ENCODE data around the gene UBE2O. TPM values are rescaled to one million over a fixed set of nuclear protein-coding genes. Genes with fewer than 3 reads are reported as not detected.

The UBE2O gene
- total RNA-seq, 1 donor from 2014 or later: 94.3 TPM

DNA sequence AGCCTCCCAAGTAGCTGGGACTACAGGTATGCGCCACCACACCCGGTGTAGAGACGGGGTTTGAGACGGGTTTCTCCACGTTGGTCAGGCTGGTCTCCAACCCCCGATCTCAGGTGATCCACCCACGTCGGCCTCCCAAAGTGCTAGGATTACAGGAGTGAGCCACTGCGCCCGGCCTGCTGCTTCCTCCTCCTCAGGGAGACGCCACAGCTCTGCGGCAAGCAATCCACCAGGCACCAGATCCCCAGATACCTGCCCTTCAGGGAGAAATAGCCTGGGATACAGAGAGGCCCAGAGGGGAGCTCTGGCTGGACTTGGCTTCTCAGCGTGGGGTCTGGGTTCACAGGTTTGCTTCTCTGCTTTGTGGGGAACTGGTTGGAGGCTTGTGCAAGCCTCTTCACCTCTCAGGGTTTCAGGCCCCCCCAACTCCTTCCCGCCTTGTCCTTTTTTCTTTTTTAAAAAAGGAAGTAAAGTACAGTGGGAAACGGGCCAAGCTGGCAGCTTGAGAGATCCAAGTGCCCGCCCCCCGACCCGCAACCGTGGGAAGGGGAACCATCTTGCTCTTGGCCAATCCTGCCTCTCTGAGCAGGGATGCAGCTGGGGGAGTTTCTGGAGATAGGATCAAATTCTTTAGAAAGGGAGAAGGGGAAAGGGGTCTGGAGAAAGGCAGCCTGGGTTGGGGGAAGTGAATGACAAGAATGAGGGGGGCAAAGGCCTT lies 71.2 kb downstream of the UBE2O start:
- H3K36me3 Mint-ChIP-seq (ENCODE audit: unreplicated experiment): no peaks in the 10 kb centered on the region
- H3K27ac Mint-ChIP-seq (ENCODE audit: unreplicated experiment): no peak overlapping the region
- TF ChIP-seq, protein P1, sequence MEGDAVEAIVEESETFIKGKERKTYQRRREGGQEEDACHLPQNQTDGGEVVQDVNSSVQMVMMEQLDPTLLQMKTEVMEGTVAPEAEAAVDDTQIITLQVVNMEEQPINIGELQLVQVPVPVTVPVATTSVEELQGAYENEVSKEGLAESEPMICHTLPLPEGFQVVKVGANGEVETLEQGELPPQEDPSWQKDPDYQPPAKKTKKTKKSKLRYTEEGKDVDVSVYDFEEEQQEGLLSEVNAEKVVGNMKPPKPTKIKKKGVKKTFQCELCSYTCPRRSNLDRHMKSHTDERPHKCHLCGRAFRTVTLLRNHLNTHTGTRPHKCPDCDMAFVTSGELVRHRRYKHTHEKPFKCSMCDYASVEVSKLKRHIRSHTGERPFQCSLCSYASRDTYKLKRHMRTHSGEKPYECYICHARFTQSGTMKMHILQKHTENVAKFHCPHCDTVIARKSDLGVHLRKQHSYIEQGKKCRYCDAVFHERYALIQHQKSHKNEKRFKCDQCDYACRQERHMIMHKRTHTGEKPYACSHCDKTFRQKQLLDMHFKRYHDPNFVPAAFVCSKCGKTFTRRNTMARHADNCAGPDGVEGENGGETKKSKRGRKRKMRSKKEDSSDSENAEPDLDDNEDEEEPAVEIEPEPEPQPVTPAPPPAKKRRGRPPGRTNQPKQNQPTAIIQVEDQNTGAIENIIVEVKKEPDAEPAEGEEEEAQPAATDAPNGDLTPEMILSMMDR (IDR thresholded peaks at IDR 0.05; ENCODE audit: partially characterized antibody, unreplicated experiment): no peak
- H3K27me3 Mint-ChIP-seq (ENCODE audit: unreplicated experiment): peaks cover 18% of the 10 kb centered on the region
- H3K4me1 Mint-ChIP-seq (ENCODE audit: low read depth, unreplicated experiment): peaks cover 9% of the 10 kb centered on the region
- peaks cover 5% of the 10 kb centered on the region for H3K9me3 Mint-ChIP-seq (ENCODE audit: unreplicated experiment)
- peak overlapping the region; percentile 30 for H3K4me3 Mint-ChIP-seq (ENCODE audit: unreplicated experiment)
- no peak for DNase-seq

DNA sequence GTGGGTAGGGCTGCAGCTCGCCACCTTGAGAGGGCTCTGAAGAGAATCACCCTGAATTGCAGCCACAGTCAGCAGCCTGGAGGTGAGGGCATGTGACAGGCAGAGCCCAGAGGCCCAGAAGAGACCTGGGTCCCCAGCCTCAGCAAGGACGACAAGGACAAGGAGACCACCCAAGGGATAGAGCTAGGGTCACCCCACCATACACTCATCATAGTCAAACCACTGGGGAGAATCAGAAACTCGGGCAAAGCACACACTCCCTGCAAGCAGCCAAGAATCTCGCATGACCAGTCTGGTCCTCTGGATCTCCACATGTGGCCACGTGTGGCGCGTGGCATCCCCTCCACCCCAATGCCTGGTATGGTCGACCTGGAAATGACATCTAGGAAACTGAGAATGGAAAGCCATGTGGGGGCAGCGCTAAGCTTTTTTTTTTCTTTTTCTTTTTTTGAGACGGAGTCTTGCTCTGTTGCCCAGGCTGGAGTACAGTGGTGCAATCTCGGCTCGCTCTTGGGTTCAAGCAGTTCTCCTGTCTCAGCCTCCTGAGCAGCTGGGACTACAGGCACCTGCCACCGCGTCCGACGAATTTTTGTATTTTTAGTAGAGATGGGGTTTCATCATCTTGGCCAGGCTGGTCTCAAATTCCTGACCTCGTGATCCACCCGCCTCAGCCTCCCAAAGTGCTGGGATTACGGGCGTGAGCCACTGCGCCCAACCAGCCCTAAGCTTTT lies 73.1 kb downstream of the UBE2O start:
- no peaks in the 10 kb centered on the region for H3K36me3 Mint-ChIP-seq (ENCODE audit: unreplicated experiment)
- peaks cover 7% of the 10 kb centered on the region for H3K4me1 Mint-ChIP-seq (ENCODE audit: low read depth, unreplicated experiment)
- H3K27me3 Mint-ChIP-seq (ENCODE audit: unreplicated experiment): peaks cover 12% of the 10 kb centered on the region
- H3K27ac Mint-ChIP-seq (ENCODE audit: unreplicated experiment): no peak overlapping the region
- no peak overlapping the region for H3K4me3 Mint-ChIP-seq (ENCODE audit: unreplicated experiment)
- no peak for DNase-seq
- H3K9me3 Mint-ChIP-seq (ENCODE audit: unreplicated experiment): no peaks in the 10 kb centered on the region
- TF ChIP-seq, protein P1 (IDR thresholded peaks at IDR 0.05; ENCODE audit: partially characterized antibody, unreplicated experiment): no peak

GRCh38 chr17:76379275-76379641 lies 73.7 kb downstream of the UBE2O start:
- no peak overlapping the region for H3K27ac Mint-ChIP-seq (ENCODE audit: unreplicated experiment)
- no peaks in the 10 kb centered on the region for H3K9me3 Mint-ChIP-seq (ENCODE audit: unreplicated experiment)
- TF ChIP-seq, protein P1 (IDR thresholded peaks at IDR 0.05; ENCODE audit: partially characterized antibody, unreplicated experiment): no peak
- H3K36me3 Mint-ChIP-seq (ENCODE audit: unreplicated experiment): no peaks in the 10 kb centered on the region
- DNase-seq: no peak
- H3K4me3 Mint-ChIP-seq (ENCODE audit: unreplicated experiment): no peak overlapping the region
- peaks cover 12% of the 10 kb centered on the region for H3K27me3 Mint-ChIP-seq (ENCODE audit: unreplicated experiment)
- peaks cover 9% of the 10 kb centered on the region for H3K4me1 Mint-ChIP-seq (ENCODE audit: low read depth, unreplicated experiment)

DNA sequence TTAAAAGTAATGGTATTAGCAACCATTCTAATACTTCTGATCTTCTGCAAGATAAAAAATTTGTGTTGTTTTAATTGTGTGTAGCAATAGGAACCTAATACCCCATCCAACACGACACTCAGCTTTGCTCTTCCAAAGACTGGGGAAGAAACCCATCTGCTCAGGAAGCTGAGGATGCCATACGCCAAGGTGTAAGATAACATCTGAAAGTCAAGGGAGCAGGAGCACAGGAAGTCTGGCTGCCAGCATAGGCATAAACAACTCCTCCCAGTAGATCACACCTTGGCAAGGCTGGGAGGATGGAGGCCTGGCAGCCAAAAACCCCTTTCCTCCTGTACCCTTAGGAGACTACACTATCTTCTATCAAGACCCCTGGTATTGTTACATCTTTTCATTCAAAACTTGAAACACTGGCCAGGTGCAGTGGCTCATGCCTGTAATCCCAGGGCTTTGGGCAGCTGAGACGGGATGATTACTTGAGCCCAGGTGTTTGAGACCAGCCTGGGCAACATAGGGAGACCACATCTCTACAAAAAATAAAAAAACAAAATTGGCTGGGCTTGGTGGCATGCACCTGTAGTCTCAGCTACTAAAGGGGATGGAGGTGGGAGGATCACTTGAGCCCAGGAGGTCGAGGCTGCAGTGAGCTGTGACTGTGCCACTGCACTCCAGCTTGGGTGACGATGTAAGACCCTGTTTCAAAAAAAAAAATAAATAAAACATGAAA lies 74.2 kb downstream of the UBE2O start:
- H3K4me3 Mint-ChIP-seq (ENCODE audit: unreplicated experiment): no peak overlapping the region
- TF ChIP-seq, protein P1 (IDR thresholded peaks at IDR 0.05; ENCODE audit: partially characterized antibody, unreplicated experiment): no peak
- peaks cover 11% of the 10 kb centered on the region for H3K27me3 Mint-ChIP-seq (ENCODE audit: unreplicated experiment)
- no peak for DNase-seq
- no peak overlapping the region for H3K27ac Mint-ChIP-seq (ENCODE audit: unreplicated experiment)
- H3K9me3 Mint-ChIP-seq (ENCODE audit: unreplicated experiment): peaks cover 1% of the 10 kb centered on the region
- H3K36me3 Mint-ChIP-seq (ENCODE audit: unreplicated experiment): no peaks in the 10 kb centered on the region
- peaks cover 13% of the 10 kb centered on the region for H3K4me1 Mint-ChIP-seq (ENCODE audit: low read depth, unreplicated experiment)
